Measurements from ENCODE around the gene TSPAN9. TPM values are rescaled to one million over a fixed set of nuclear protein-coding genes. Genes with fewer than 3 reads are reported as not detected.

Gene TSPAN9
- total and polyA plus RNA-seq, 4 donors = 17.4 to 62.9 (median 34.2) TPM

DNA sequence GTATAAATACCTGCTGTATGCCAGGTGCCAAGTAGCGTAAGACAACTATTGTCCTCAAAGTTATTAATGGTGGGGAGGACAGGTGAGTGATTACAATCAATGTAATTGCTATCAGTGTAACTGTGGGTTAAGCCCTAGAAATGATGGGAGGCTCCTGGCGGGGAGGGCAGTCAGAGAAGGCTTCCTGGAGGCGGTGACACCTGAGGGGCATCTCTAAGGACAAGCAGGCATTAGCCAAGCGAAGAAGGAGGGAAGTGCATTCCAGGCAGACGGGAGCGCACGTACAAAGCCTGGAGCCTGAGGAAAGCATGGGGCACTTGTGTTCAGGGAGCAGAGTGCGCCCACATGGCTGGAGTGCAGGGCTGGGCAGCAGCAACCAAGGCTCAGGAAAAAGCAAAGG is 230.9 kb downstream of the TSPAN9 start:
- H3K36me3 ChIP-seq (ENCODE audit: control insufficient read depth in 4 of 4, insufficient read depth in 3 of 4, low read depth in 1 of 4, low read length in 3 of 4) = no peaks in the 10 kb centered on the region
- no peak overlapping the region for H3K4me3 ChIP-seq (ENCODE audit: low read depth in 1 of 3, low read length in 3 of 3)
- H3K9ac ChIP-seq (ENCODE audit: low read depth in 1 of 2, low read length in 2 of 2) = no peak overlapping the region
- H3K27ac ChIP-seq (ENCODE audit: low read depth in 1 of 2, low read length in 2 of 2) = no peak overlapping the region
- H3K4me1 ChIP-seq (ENCODE audit: control insufficient read depth in 4 of 4, insufficient read depth in 4 of 4, low read length in 3 of 4) = no peaks in the 10 kb centered on the region
- DNase-seq (ENCODE audit: low spot score) = no peak
- 88% methylated on average over 8 of the region's 8 CpGs for WGBS
- H3K27me3 ChIP-seq (ENCODE audit: control insufficient read depth in 4 of 4, insufficient read depth in 4 of 4, low read length in 3 of 4) = peaks cover 0 to 2% (median 0%) of the 10 kb centered on the region in 4 donors
- no peaks in the 10 kb centered on the region for H3K9me3 ChIP-seq (ENCODE audit: control insufficient read depth in 4 of 4, low read length in 3 of 4)
- TF ChIP-seq RAD21 (IDR thresholded peaks at IDR 0.05) = no peak
- no peak for TF ChIP-seq EGR1 (IDR thresholded peaks at IDR 0.05; ENCODE audit: low read depth in 2 of 2)

DNA sequence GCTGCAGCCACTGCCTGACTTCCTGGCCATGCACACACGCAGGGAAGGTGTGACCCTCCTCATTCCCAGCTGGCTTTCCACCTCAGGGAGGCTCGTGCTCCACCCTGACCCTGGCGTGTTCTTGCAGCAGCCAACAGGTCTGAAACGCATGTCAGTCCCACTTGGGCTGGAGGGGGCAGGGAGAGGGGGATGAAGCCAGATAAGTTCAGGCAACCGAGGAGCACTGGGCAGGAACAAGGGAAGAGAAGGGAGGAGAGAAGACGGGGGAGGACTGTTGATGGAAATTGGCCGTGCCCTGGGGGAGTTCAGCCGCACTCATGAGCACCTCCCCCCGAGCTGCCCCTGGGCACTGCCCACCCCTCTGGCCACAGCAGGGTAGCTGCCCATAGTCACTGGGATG is 231.4 kb downstream of the TSPAN9 start:
- H3K36me3 ChIP-seq (ENCODE audit: control insufficient read depth in 4 of 4, insufficient read depth in 3 of 4, low read depth in 1 of 4, low read length in 3 of 4) = no peaks in the 10 kb centered on the region
- TF ChIP-seq FOXA2 (IDR thresholded peaks at IDR 0.05) (no peak), YY1 (IDR thresholded peaks at IDR 0.05) (no peak), NR2F2 (IDR thresholded peaks at IDR 0.05) (no peak), EGR1 (IDR thresholded peaks at IDR 0.05; ENCODE audit: low read depth in 2 of 2) (no peak), HNF4A (conservative IDR thresholded peaks at IDR 0.05) (no peak), HNF4G (IDR thresholded peaks at IDR 0.05) (no peak), JUND (IDR thresholded peaks at IDR 0.05) (no peak), RAD21 (IDR thresholded peaks at IDR 0.05) (no peak), SP1 (IDR thresholded peaks at IDR 0.05) (no peak), FOXA1 (IDR thresholded peaks at IDR 0.05) (no peak), TAF1 (conservative IDR thresholded peaks at IDR 0.05) (no peak), GABPA (IDR thresholded peaks at IDR 0.05 in 1 of 2, conservative IDR thresholded peaks at IDR 0.05 in 1 of 2) (no peak), RXRA (IDR thresholded peaks at IDR 0.05) (no peak)
- TF ChIP-seq, protein P1, sequence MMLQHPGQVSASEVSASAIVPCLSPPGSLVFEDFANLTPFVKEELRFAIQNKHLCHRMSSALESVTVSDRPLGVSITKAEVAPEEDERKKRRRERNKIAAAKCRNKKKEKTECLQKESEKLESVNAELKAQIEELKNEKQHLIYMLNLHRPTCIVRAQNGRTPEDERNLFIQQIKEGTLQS (IDR thresholded peaks at IDR 0.05) = no peak
- TF ChIP-seq, protein P2, sequence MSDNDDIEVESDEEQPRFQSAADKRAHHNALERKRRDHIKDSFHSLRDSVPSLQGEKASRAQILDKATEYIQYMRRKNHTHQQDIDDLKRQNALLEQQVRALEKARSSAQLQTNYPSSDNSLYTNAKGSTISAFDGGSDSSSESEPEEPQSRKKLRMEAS (IDR thresholded peaks at IDR 0.05) = no peak
- TF ChIP-seq, protein P3, sequence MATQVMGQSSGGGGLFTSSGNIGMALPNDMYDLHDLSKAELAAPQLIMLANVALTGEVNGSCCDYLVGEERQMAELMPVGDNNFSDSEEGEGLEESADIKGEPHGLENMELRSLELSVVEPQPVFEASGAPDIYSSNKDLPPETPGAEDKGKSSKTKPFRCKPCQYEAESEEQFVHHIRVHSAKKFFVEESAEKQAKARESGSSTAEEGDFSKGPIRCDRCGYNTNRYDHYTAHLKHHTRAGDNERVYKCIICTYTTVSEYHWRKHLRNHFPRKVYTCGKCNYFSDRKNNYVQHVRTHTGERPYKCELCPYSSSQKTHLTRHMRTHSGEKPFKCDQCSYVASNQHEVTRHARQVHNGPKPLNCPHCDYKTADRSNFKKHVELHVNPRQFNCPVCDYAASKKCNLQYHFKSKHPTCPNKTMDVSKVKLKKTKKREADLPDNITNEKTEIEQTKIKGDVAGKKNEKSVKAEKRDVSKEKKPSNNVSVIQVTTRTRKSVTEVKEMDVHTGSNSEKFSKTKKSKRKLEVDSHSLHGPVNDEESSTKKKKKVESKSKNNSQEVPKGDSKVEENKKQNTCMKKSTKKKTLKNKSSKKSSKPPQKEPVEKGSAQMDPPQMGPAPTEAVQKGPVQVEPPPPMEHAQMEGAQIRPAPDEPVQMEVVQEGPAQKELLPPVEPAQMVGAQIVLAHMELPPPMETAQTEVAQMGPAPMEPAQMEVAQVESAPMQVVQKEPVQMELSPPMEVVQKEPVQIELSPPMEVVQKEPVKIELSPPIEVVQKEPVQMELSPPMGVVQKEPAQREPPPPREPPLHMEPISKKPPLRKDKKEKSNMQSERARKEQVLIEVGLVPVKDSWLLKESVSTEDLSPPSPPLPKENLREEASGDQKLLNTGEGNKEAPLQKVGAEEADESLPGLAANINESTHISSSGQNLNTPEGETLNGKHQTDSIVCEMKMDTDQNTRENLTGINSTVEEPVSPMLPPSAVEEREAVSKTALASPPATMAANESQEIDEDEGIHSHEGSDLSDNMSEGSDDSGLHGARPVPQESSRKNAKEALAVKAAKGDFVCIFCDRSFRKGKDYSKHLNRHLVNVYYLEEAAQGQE (IDR thresholded peaks at IDR 0.05) = no peak
- TF ChIP-seq, protein P4, sequence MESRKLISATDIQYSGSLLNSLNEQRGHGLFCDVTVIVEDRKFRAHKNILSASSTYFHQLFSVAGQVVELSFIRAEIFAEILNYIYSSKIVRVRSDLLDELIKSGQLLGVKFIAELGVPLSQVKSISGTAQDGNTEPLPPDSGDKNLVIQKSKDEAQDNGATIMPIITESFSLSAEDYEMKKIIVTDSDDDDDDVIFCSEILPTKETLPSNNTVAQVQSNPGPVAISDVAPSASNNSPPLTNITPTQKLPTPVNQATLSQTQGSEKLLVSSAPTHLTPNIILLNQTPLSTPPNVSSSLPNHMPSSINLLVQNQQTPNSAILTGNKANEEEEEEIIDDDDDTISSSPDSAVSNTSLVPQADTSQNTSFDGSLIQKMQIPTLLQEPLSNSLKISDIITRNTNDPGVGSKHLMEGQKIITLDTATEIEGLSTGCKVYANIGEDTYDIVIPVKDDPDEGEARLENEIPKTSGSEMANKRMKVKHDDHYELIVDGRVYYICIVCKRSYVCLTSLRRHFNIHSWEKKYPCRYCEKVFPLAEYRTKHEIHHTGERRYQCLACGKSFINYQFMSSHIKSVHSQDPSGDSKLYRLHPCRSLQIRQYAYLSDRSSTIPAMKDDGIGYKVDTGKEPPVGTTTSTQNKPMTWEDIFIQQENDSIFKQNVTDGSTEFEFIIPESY (IDR thresholded peaks at IDR 0.05) = no peak
- TF ChIP-seq, protein P5, sequence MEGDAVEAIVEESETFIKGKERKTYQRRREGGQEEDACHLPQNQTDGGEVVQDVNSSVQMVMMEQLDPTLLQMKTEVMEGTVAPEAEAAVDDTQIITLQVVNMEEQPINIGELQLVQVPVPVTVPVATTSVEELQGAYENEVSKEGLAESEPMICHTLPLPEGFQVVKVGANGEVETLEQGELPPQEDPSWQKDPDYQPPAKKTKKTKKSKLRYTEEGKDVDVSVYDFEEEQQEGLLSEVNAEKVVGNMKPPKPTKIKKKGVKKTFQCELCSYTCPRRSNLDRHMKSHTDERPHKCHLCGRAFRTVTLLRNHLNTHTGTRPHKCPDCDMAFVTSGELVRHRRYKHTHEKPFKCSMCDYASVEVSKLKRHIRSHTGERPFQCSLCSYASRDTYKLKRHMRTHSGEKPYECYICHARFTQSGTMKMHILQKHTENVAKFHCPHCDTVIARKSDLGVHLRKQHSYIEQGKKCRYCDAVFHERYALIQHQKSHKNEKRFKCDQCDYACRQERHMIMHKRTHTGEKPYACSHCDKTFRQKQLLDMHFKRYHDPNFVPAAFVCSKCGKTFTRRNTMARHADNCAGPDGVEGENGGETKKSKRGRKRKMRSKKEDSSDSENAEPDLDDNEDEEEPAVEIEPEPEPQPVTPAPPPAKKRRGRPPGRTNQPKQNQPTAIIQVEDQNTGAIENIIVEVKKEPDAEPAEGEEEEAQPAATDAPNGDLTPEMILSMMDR (IDR thresholded peaks at IDR 0.05; ENCODE audit: low read depth, low read length, missing input control) = no peak
- H3K27me3 ChIP-seq (ENCODE audit: control insufficient read depth in 4 of 4, insufficient read depth in 4 of 4, low read length in 3 of 4) = peaks cover 0 to 2% (median 0%) of the 10 kb centered on the region in 4 donors
- no peaks in the 10 kb centered on the region for H3K9me3 ChIP-seq (ENCODE audit: control insufficient read depth in 4 of 4, low read length in 3 of 4)
- H3K9ac ChIP-seq (ENCODE audit: low read depth in 1 of 2, low read length in 2 of 2) = no peak overlapping the region
- H3K4me3 ChIP-seq (ENCODE audit: low read depth in 1 of 3, low read length in 3 of 3) = no peak overlapping the region
- no peak for DNase-seq (ENCODE audit: low spot score)
- 68% methylated on average over 9 of the region's 9 CpGs for WGBS
- no peak overlapping the region for H3K27ac ChIP-seq (ENCODE audit: low read depth in 1 of 2, low read length in 2 of 2)
- no peaks in the 10 kb centered on the region for H3K4me1 ChIP-seq (ENCODE audit: control insufficient read depth in 4 of 4, insufficient read depth in 4 of 4, low read length in 3 of 4)

Measured in liver (tissue), 9 donors.